22Rv1 (cell line): Measurements from ENCODE around the gene ATP8B1.

Experiments used
- ZFX ChIP-seq: fragments of 450-650 bp; IDR thresholded peaks from 2 replicates; pipeline ENCODE4 v1.6.1; 2017; ENCODE audit warnings: antibody characterized with exemption, borderline replicate concordance
- TF ChIP-seq, protein P1 (sequence below): fragments of 450-650 bp; IDR thresholded peaks from 2 replicates; pipeline ENCODE4 v1.5.1; 2017; ENCODE audit warnings: mild to moderate bottlenecking

DNA sequence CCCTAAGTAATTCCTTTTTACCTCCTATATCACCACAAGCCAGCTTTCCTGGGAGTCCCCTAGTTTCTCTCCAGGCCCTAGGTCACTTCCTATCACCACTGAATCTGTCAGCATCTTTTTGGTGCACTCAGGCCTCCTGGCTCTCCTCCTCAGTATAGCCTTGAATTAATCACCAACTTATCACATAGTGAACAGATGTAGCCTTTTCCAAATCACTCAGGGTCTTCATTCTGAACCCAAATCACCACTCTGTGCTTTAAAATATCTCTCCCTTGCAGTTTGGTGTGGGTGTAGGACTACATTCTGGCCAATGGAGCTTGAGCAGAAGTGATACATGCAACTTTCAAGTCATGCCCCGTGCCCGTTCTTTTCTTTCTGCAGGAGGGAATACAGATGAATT lies 29.6 kb upstream of the ATP8B1 start:
- no peak for TF ChIP-seq ZFX
- TF ChIP-seq, protein P1, sequence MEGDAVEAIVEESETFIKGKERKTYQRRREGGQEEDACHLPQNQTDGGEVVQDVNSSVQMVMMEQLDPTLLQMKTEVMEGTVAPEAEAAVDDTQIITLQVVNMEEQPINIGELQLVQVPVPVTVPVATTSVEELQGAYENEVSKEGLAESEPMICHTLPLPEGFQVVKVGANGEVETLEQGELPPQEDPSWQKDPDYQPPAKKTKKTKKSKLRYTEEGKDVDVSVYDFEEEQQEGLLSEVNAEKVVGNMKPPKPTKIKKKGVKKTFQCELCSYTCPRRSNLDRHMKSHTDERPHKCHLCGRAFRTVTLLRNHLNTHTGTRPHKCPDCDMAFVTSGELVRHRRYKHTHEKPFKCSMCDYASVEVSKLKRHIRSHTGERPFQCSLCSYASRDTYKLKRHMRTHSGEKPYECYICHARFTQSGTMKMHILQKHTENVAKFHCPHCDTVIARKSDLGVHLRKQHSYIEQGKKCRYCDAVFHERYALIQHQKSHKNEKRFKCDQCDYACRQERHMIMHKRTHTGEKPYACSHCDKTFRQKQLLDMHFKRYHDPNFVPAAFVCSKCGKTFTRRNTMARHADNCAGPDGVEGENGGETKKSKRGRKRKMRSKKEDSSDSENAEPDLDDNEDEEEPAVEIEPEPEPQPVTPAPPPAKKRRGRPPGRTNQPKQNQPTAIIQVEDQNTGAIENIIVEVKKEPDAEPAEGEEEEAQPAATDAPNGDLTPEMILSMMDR: no peak
